ENCODE data around the gene MYO1B. TPM values are rescaled to one million over a fixed set of nuclear protein-coding genes. Genes with fewer than 3 reads are reported as not detected.

Gene MYO1B
- total and polyA plus RNA-seq, 2 of the 8 experiments (the other 6 are each of a cell fraction or from before 2014, with no cell fraction given), result 15.5 to 61.2 TPM

DNA sequence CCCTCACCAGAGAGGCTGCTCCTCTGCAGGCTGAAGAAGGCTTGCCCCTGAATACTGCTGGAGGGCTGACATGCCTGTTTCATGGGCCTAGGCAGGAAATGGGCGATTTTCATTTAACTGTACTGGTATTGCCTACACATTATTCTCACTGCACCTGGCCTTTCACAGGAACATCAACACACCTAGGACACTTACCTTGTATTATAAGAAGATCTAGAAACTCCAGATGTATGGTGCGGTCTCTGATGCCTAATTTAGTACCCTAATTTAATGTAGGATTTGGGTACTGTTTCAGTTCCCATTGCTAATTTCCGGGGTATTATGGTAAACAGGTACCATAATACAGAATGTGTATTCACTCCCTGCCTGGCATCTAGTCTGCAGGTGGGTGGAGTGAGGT, 146.0 kb downstream of the MYO1B start:
- Histone ChIP-seq H3K23ac (ENCODE audit: insufficient read length) (no peak overlapping the region), H4K91ac (replicated peaks; ENCODE audit: insufficient read length, low read length) (no peak overlapping the region), H3K4ac (replicated peaks; ENCODE audit: insufficient read length, low read depth, low read length) (no peak overlapping the region), H2BK5ac (ENCODE audit: low read depth, low read length) (no peak overlapping the region), H3K23me2 (ENCODE audit: low read depth, low read length) (no peaks in the 10 kb centered on the region), H2BK120ac (replicated peaks; ENCODE audit: low read depth, low read length) (no peak overlapping the region), H3K14ac (ENCODE audit: insufficient read length) (no peak overlapping the region), H3K4me2 (ENCODE audit: insufficient read depth in 1 of 2, low read depth in 2 of 2, low read length in 2 of 2) (no peak overlapping the region), H3K56ac (replicated peaks; ENCODE audit: insufficient read length, low read depth, low read length) (no peak overlapping the region), H4K8ac (ENCODE audit: extremely low read depth, insufficient read depth, low read length) (no peak overlapping the region), H2BK12ac (ENCODE audit: low read depth, low read length) (no peak overlapping the region), H2AFZ (ENCODE audit: low read length) (no peak overlapping the region), H3K4me3 (ENCODE audit: extremely low read depth in 1 of 4, insufficient read depth in 2 of 4, low read depth in 3 of 4, low read length in 4 of 4) (no peak overlapping the region), H4K20me1 (replicated peaks in 1 of 2; ENCODE audit: control insufficient read depth in 1 of 2, insufficient read depth in 2 of 2, low read length in 2 of 2) (no peaks in the 10 kb centered on the region), H3K27ac (ENCODE audit: low read depth, low read length) (no peak overlapping the region), H3K4me1 (replicated peaks in 1 of 4; ENCODE audit: control insufficient read depth in 3 of 4, insufficient read depth in 4 of 4, low read length in 3 of 4) (no peaks in the 10 kb centered on the region), H3K79me1 (ENCODE audit: low read depth, low read length) (no peaks in the 10 kb centered on the region), H3K36me3 (ENCODE audit: control insufficient read depth in 2 of 4, insufficient read depth in 4 of 4, low read length in 3 of 4) (peaks cover 2 to 64% (median 30%) of the 10 kb centered on the region in 4 experiments), H3K18ac (ENCODE audit: extremely low read depth, low read length) (no peak overlapping the region), H2BK15ac (ENCODE audit: low read length) (no peak overlapping the region), H3K79me2 (ENCODE audit: control insufficient read depth in 1 of 2, insufficient read depth in 2 of 2, low read length in 2 of 2) (no peaks in the 10 kb centered on the region), H2BK20ac (ENCODE audit: low read length) (no peak overlapping the region), H3K9me3 (ENCODE audit: insufficient read depth in 2 of 2, low read depth in 1 of 2, low read length in 1 of 2) (no peaks in the 10 kb centered on the region), H3K27me3 (replicated peaks in 1 of 4; ENCODE audit: control insufficient read depth in 3 of 4, extremely low read depth in 1 of 4, insufficient read depth in 3 of 4, low read length in 3 of 4) (no peaks in the 10 kb centered on the region), H3K9ac (replicated peaks in 1 of 4; ENCODE audit: extremely low read depth in 1 of 4, low read depth in 3 of 4, low read length in 3 of 4) (no peak overlapping the region), H2AK5ac (ENCODE audit: low read depth, low read length) (no peak overlapping the region), H4K5ac (ENCODE audit: insufficient read length, low read depth, low read length) (no peak overlapping the region)
- ChIA-PET POLR2A (ENCODE audit: partially characterized antibody) (no interaction called here), CTCF (ENCODE audit: partially characterized antibody) (no interaction called here)
- 89% methylated on average over 3 of the region's 3 CpGs; no CpG with 5 or more reads in 1 of the 2 experiments for WGBS, 2 experiments (ENCODE audit: extremely low coverage in 1 of 2, insufficient coverage in 1 of 2, insufficient read length in 1 of 2, insufficient replicate concordance in 2 of 2, low coverage in 1 of 2, low lambda C conversion rate in 2 of 2, missing lambda C conversion rate in 1 of 2)
- FAIRE-seq, result no peak
- TF ChIP-seq RNF2 (IDR thresholded peaks at IDR 0.05; ENCODE audit: borderline replicate concordance, low read depth, low read length, missing control alignments, poor library complexity, severe bottlenecking) (no peak), NRF1 (IDR thresholded peaks at IDR 0.05; ENCODE audit: low read depth, low read length) (no peak), CBX8 (IDR thresholded peaks at IDR 0.05; ENCODE audit: borderline replicate concordance, low read depth, low read length) (no peak), MAFK (IDR thresholded peaks at IDR 0.05; ENCODE audit: low read depth, low read length) (no peak), SIN3A (conservative IDR thresholded peaks at IDR 0.05 in 1 of 2, IDR thresholded peaks at IDR 0.05 in 1 of 2; ENCODE audit: low read depth in 1 of 2, low read length in 2 of 2) (no peak), KDM4A (IDR thresholded peaks at IDR 0.05; ENCODE audit: low read depth, low read length, severe bottlenecking) (no peak), RFX5 (IDR thresholded peaks at IDR 0.05; ENCODE audit: borderline replicate concordance, low read depth, low read length) (no peak), EGR1 (IDR thresholded peaks at IDR 0.05; ENCODE audit: borderline replicate concordance, low read depth, low read length) (no peak)
- TF ChIP-seq, protein P1, sequence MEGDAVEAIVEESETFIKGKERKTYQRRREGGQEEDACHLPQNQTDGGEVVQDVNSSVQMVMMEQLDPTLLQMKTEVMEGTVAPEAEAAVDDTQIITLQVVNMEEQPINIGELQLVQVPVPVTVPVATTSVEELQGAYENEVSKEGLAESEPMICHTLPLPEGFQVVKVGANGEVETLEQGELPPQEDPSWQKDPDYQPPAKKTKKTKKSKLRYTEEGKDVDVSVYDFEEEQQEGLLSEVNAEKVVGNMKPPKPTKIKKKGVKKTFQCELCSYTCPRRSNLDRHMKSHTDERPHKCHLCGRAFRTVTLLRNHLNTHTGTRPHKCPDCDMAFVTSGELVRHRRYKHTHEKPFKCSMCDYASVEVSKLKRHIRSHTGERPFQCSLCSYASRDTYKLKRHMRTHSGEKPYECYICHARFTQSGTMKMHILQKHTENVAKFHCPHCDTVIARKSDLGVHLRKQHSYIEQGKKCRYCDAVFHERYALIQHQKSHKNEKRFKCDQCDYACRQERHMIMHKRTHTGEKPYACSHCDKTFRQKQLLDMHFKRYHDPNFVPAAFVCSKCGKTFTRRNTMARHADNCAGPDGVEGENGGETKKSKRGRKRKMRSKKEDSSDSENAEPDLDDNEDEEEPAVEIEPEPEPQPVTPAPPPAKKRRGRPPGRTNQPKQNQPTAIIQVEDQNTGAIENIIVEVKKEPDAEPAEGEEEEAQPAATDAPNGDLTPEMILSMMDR (IDR thresholded peaks at IDR 0.05; ENCODE audit: control extremely low read depth in 1 of 3, insufficient read depth in 1 of 3, low read depth in 1 of 3, low read length in 3 of 3), result no peak
- no peak for DNase-seq (ENCODE audit: low read depth in 1 of 2, low spot score in 2 of 2)

Data from H1 (cell line).